ENCODE measurements around the gene RPS15. TPM values are rescaled to one million over a fixed set of nuclear protein-coding genes. Genes with fewer than 3 reads are reported as not detected.

The RPS15 gene
- total and polyA plus RNA-seq, 4 donors, result 574 to 2,993 (median 1,933) TPM

DNA sequence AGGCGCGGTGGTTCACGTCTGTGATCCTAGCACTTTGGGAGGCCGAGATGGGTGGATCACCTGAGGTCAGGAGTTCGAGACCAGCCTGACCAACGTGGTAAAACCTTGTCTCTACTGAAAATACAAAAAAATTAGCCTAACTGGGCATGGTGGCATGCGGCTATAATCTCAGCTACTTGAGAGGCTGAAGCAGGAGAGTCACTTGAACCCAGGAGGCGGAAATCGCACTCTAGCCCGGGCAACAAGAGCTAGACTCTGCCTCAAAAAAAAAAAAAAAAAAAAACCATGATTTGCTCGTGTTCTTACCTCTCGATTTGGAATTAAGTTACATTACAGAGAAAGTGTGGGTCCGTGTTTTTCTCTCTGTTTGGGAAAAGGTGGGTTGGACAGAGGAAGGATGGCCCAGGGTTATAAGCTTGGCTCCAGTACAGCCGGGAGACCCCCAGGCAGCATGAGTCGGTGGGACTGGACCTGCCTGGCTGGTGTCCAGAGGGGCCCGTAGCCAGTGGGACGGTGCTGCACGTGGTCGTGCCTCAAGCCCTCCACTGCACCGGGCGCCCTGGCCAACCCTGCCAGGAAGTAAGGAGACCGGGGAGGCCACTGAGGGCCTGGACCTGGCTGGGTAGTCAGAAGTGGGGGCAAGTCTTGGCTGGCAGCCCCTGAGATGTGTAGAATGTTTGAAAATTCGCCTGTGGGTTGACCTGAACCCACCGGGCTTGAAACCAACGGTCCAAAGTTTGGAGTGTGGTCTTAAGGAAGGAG, 3.7 kb downstream of the RPS15 start:
- ATAC-seq (ENCODE audit: insufficient read depth, low FRiP score) (no peak), DNase-seq (no peak)
- WGBS, 2 donors, result 91% methylated on average over 25 of the region's 25 CpGs
- H3K27me3 ChIP-seq (ENCODE audit: control insufficient read depth in 3 of 3, insufficient read depth in 3 of 3, low read length in 2 of 3), result peaks cover 0 to 3% (median 0%) of the 10 kb centered on the region in 3 donors
- TF ChIP-seq, protein P1, sequence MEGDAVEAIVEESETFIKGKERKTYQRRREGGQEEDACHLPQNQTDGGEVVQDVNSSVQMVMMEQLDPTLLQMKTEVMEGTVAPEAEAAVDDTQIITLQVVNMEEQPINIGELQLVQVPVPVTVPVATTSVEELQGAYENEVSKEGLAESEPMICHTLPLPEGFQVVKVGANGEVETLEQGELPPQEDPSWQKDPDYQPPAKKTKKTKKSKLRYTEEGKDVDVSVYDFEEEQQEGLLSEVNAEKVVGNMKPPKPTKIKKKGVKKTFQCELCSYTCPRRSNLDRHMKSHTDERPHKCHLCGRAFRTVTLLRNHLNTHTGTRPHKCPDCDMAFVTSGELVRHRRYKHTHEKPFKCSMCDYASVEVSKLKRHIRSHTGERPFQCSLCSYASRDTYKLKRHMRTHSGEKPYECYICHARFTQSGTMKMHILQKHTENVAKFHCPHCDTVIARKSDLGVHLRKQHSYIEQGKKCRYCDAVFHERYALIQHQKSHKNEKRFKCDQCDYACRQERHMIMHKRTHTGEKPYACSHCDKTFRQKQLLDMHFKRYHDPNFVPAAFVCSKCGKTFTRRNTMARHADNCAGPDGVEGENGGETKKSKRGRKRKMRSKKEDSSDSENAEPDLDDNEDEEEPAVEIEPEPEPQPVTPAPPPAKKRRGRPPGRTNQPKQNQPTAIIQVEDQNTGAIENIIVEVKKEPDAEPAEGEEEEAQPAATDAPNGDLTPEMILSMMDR (IDR thresholded peaks at IDR 0.05; ENCODE audit: control extremely low read depth, extremely low read depth), result no peak
- no peaks in the 10 kb centered on the region for H3K9me3 ChIP-seq (ENCODE audit: control insufficient read depth in 4 of 4, insufficient read depth in 3 of 4, low read length in 3 of 4)
- no peak overlapping the region for H3K4me3 ChIP-seq
- no peak overlapping the region for H3K9ac ChIP-seq (ENCODE audit: insufficient read depth in 1 of 2, low read length in 2 of 2)
- peaks cover 0 to 21% (median 3%) of the 10 kb centered on the region in 5 donors for H3K4me1 ChIP-seq (ENCODE audit: control insufficient read depth in 5 of 5, insufficient read depth in 5 of 5, low read length in 5 of 5)
- H3K27ac ChIP-seq (ENCODE audit: low read depth in 1 of 2, low read length in 1 of 2), result no peak overlapping the region
- H3K36me3 ChIP-seq (ENCODE audit: control insufficient read depth in 4 of 4, insufficient read depth in 4 of 4, low read length in 4 of 4), result peaks cover 19 to 32% (median 28%) of the 10 kb centered on the region in 4 donors

DNA sequence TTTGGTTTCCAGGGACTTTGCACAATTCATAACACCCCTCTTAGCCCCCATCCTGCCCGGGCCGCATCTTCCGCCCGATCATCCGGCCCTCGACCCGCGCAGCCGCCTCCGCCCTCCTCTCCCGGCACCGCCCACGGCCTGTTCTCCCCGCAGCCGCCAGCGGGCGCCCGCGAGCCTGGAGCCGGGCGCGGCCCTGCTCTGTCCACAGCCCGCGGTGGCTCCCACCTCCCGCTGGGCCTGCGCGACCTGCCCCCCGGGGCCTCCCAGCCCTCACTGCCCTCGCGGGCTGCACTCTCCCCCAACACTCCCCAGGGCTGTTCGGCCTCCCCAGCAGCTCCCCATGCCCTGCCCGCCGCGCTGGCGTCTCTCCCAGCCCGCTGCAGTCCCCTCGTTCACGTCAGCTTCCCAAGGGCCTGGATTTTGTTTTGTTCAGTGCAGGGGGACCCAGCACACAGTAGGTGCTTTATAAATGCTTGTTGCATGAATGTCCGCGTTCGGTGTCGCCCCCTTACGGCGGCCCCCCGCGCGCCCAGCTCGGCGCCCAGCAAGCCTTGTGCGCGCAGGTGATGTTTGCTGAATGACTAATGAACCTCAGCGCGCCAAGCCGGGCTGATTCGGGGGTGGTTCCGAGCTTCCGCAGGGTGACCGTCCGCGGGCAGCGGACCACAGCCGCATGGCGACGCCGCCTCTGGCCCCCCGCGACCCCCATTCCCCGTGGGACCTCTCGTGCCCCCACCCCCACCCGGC, 7.2 kb downstream of the RPS15 start:
- 2% methylated on average over 49 to 70 of the region's 70 CpGs for WGBS, 2 donors
- Histone ChIP-seq H3K36me3 (ENCODE audit: control insufficient read depth in 4 of 4, insufficient read depth in 4 of 4, low read length in 4 of 4) (peaks cover 18 to 22% (median 19%) of the 10 kb centered on the region in 4 donors), H3K4me3 (no peak overlapping the region), H3K4me1 (ENCODE audit: control insufficient read depth in 5 of 5, insufficient read depth in 5 of 5, low read length in 5 of 5) (peaks cover 0 to 8% (median 0%) of the 10 kb centered on the region in 5 donors), H3K9me3 (ENCODE audit: control insufficient read depth in 4 of 4, insufficient read depth in 3 of 4, low read length in 3 of 4) (no peaks in the 10 kb centered on the region), H3K9ac (ENCODE audit: insufficient read depth in 1 of 2, low read length in 2 of 2) (no peak overlapping the region), H3K27ac (ENCODE audit: low read depth in 1 of 2, low read length in 1 of 2) (no peak overlapping the region), H3K27me3 (ENCODE audit: control insufficient read depth in 3 of 3, insufficient read depth in 3 of 3, low read length in 2 of 3) (peaks cover 6 to 27% (median 15%) of the 10 kb centered on the region in 3 donors)
- ATAC-seq (ENCODE audit: insufficient read depth, low FRiP score), result peak; percentile 74
- DNase-seq, result peak; percentile 53 to 76 (median 65)
- TF ChIP-seq, protein P1 (IDR thresholded peaks at IDR 0.05; ENCODE audit: control extremely low read depth, extremely low read depth), result peak; percentile 84

DNA sequence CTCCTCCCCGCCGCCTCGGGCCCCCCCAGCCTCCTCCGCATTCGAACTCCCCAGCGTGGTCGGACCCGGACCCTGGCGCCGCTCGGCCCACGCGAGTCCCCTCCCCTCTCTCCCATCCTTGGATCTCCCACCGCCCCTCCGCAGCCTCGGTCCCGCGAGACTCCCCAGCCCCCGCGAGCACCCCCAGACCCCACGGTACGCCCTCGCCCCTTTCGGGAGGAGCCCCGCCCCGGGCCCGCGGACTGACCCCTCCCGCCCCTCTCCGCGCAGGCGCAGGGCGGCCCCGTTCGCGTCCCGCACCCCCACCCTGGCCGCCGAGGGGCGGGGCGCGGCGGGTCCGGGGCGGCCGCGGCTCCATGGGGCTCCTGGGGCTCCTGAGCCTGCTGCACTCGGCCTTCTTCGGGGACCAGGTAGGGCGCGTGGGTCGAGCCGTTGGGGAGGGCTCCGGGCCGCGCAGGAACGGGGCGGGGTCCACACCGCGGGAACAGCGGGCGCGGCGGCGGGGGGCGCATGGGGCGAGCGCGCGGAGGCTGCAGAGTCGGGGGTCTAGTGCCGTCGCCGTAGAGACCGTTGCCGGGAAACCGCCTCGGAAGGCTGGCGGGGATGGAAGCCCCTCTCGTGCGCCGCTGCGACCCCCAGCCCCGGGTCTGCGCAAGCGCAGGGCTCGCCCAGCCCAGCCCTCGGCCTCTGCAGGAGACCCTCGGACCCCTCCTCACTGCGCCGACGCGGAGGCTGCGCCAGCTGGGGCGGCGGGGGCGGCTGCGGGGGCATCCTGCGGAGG, 7.9 kb downstream of the RPS15 start:
- DNase-seq (peak in 2 of 3 donors; percentile 40 to 57), ATAC-seq (ENCODE audit: insufficient read depth, low FRiP score) (no peak)

More for the DNA sequence above, 7.9 kb downstream of the RPS15 start:
- Histone ChIP-seq H3K36me3 (ENCODE audit: control insufficient read depth in 4 of 4, insufficient read depth in 4 of 4, low read length in 4 of 4) (peaks cover 11 to 14% (median 13%) of the 10 kb centered on the region in 4 donors), H3K27me3 (ENCODE audit: control insufficient read depth in 3 of 3, insufficient read depth in 3 of 3, low read length in 2 of 3) (peaks cover 6 to 34% (median 23%) of the 10 kb centered on the region in 3 donors), H3K27ac (ENCODE audit: low read depth in 1 of 2, low read length in 1 of 2) (no peak overlapping the region), H3K9ac (ENCODE audit: insufficient read depth in 1 of 2, low read length in 2 of 2) (no peak overlapping the region), H3K4me1 (ENCODE audit: control insufficient read depth in 5 of 5, insufficient read depth in 5 of 5, low read length in 5 of 5) (peaks cover 0 to 7% (median 0%) of the 10 kb centered on the region in 5 donors), H3K9me3 (ENCODE audit: control insufficient read depth in 4 of 4, insufficient read depth in 3 of 4, low read length in 3 of 4) (no peaks in the 10 kb centered on the region), H3K4me3 (no peak overlapping the region)
- TF ChIP-seq, protein P1 (IDR thresholded peaks at IDR 0.05; ENCODE audit: control extremely low read depth, extremely low read depth), result no peak
- whole genome bisulfite sequencing, 2 donors, result 1 to 2% methylated on average over 60 to 99 of the region's 99 CpGs

All from lung (tissue), 12 donors.